Neural progenitor cell (in vitro differentiated cells): ENCODE results near the gene CLSTN2. TPM values are rescaled to one million over a fixed set of nuclear protein-coding genes. Genes with fewer than 3 reads are reported as not detected.

Experiments
- DNase-seq: peaks from one replicate; pipeline ENCODE4 v3.0.0-alpha.2; 2016; ENCODE audit warnings: low spot score
- H2AFZ ChIP-seq: fragments of 200-600 bp; sonication (generic); replicated peaks from 2 replicates; pipeline ENCODE4 v1.6.1; 2016; ENCODE audit warnings: antibody characterized with exemption
- H3F3A ChIP-seq: fragments of 200-600 bp; sonication (generic); 2 replicates; pipeline ENCODE4 v1.6.1; 2016; ENCODE audit warnings: antibody characterized with exemption, low read depth
- H3K27ac ChIP-seq: fragments of 200-600 bp; sonication (generic); 2 replicates; pipeline ENCODE4 v1.5.1; 2016; ENCODE audit warnings: mild to moderate bottlenecking
- H3K27me3 ChIP-seq: fragments of 200-600 bp; sonication (generic); 2 replicates; pipeline ENCODE4 v1.6.1; 2016; ENCODE audit warnings: mild to moderate bottlenecking, moderate library complexity
- H3K36me3 ChIP-seq: fragments of 200-600 bp; sonication (generic); 2 replicates; pipeline ENCODE4 v1.5.1; 2016
- H3K4me1 ChIP-seq: fragments of 200-600 bp; sonication (generic); 2 replicates; pipeline ENCODE4 v1.6.1; 2016; ENCODE audit warnings: mixed run types
- H3K4me2 ChIP-seq: fragments of 200-600 bp; sonication (generic); 2 replicates; pipeline ENCODE4 v1.6.1; 2016
- H3K4me3 ChIP-seq: fragments of 200-600 bp; sonication (generic); 2 replicates; pipeline ENCODE4 v1.5.1; 2016
- H3K79me2 ChIP-seq: fragments of 200-600 bp; sonication (generic); 2 replicates; pipeline ENCODE4 v1.6.1; 2016; ENCODE audit warnings: low read depth
- H3K9ac ChIP-seq: fragments of 200-600 bp; sonication (generic); 2 replicates; pipeline ENCODE4 v1.6.1; 2016
- H3K9me3 ChIP-seq: fragments of 200-600 bp; sonication (generic); 2 replicates; pipeline ENCODE4 v1.5.1; 2016; ENCODE audit warnings: low read depth
- H4K20me1 ChIP-seq: fragments of 200-600 bp; sonication (generic); 2 replicates; pipeline ENCODE4 v1.6.1; 2016; ENCODE audit warnings: low read depth
- H3K27ac Mint-ChIP-seq: 3 replicates; pipeline ENCODE4 v1.8.0; 2021; ENCODE audit warnings: mixed read lengths
- H3K27me3 Mint-ChIP-seq: 2 replicates; pipeline ENCODE4 v1.8.0; 2022; ENCODE audit warnings: low read depth, mild to moderate bottlenecking, inconsistent platforms, moderate library complexity, mixed read lengths; ENCODE audit not compliant: insufficient read depth
- H3K36me3 Mint-ChIP-seq: 3 replicates; pipeline ENCODE4 v1.8.0; 2021; ENCODE audit warnings: mixed read lengths
- H3K4me1 Mint-ChIP-seq: 3 replicates; pipeline ENCODE4 v1.8.0; 2021; ENCODE audit warnings: mixed read lengths
- H3K4me3 Mint-ChIP-seq: 3 replicates; pipeline ENCODE4 v1.8.0; 2021; ENCODE audit warnings: mild to moderate bottlenecking, moderate library complexity, mixed read lengths
- H3K9me3 Mint-ChIP-seq: 3 replicates; pipeline ENCODE4 v1.8.0; 2020; ENCODE audit warnings: mixed read lengths
- EZH2 ChIP-seq: fragments of 200-600 bp; sonication (generic); IDR thresholded peaks from 2 replicates; pipeline ENCODE4 v1.6.1; 2017; ENCODE audit warnings: antibody characterized with exemption, mild to moderate bottlenecking, moderate library complexity
- EZH2phosphoT487 ChIP-seq: fragments of 200-600 bp; sonication (generic); IDR thresholded peaks from 2 replicates; pipeline ENCODE4 v1.6.1; 2017; ENCODE audit warnings: antibody characterized with exemption
- total RNA-seq: library from RNA; depleted of rRNA; stranded (reverse); fragments of >200 nt; gene quantifications from 2 replicates; pipeline ENCODE4 v1.2.3, GENCODE V29; 2015; ENCODE audit warnings: low replicate concordance
- TF ChIP-seq, protein P1 (sequence below): fragments of 200-600 bp; sonication (generic); IDR thresholded peaks from 2 replicates; pipeline ENCODE4 v1.5.1; 2017; ENCODE audit warnings: antibody characterized with exemption, mild to moderate bottlenecking

CLSTN2 gene
- total RNA-seq, 1 donor from 2014 or later: 0.22 TPM

GRCh38 chr3:140146668-140147067 lies 211.7 kb downstream of the CLSTN2 start:
- no peak for TF ChIP-seq EZH2phosphoT487
- no peak for TF ChIP-seq EZH2
- TF ChIP-seq, protein P1, sequence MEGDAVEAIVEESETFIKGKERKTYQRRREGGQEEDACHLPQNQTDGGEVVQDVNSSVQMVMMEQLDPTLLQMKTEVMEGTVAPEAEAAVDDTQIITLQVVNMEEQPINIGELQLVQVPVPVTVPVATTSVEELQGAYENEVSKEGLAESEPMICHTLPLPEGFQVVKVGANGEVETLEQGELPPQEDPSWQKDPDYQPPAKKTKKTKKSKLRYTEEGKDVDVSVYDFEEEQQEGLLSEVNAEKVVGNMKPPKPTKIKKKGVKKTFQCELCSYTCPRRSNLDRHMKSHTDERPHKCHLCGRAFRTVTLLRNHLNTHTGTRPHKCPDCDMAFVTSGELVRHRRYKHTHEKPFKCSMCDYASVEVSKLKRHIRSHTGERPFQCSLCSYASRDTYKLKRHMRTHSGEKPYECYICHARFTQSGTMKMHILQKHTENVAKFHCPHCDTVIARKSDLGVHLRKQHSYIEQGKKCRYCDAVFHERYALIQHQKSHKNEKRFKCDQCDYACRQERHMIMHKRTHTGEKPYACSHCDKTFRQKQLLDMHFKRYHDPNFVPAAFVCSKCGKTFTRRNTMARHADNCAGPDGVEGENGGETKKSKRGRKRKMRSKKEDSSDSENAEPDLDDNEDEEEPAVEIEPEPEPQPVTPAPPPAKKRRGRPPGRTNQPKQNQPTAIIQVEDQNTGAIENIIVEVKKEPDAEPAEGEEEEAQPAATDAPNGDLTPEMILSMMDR: no peak
- no peaks in the 10 kb centered on the region for H3K27me3 ChIP-seq
- H3K9ac ChIP-seq: no peak overlapping the region
- H3K36me3 Mint-ChIP-seq: no peaks in the 10 kb centered on the region
- DNase-seq: no peak
- no peak overlapping the region for H3K4me3 ChIP-seq
- no peaks in the 10 kb centered on the region for H4K20me1 ChIP-seq
- H2AFZ ChIP-seq: no peak overlapping the region
- H3K4me1 Mint-ChIP-seq: peaks cover 19% of the 10 kb centered on the region
- H3K27me3 Mint-ChIP-seq: peaks cover 3% of the 10 kb centered on the region
- H3K36me3 ChIP-seq: no peaks in the 10 kb centered on the region
- H3K9me3 Mint-ChIP-seq: no peaks in the 10 kb centered on the region
- no peaks in the 10 kb centered on the region for H3K79me2 ChIP-seq
- H3K4me2 ChIP-seq: no peak overlapping the region
- H3K27ac Mint-ChIP-seq: no peak overlapping the region
- H3K27ac ChIP-seq: no peak overlapping the region
- no peaks in the 10 kb centered on the region for H3F3A ChIP-seq
- H3K4me3 Mint-ChIP-seq: no peak overlapping the region
- no peaks in the 10 kb centered on the region for H3K4me1 ChIP-seq
- H3K9me3 ChIP-seq: no peaks in the 10 kb centered on the region

DNA sequence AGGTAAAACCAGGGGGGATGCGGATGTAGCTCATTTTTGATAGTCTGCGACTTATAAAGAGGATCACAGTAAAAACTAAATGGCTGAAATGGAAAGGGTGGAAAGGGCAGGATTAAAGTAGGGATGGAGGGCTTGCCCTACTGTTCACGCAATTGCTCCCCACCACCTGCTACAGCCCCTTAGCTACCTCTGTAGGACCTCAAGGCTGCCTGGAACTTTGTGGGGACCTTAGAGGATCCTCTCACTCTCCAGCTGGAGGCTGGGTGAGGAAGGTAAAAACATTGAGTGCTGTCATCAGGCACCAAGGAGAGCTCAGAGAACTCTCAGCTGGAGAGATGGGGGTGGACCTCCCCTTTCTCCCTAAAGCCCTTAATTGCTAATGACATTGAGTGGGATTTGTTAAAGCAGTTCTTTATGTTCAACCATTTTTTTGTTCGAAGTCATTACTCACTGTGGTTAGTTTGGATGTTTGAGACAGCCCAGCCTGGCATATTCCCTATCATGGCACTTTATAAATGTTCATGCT lies 213.0 kb downstream of the CLSTN2 start:
- no peaks in the 10 kb centered on the region for H3F3A ChIP-seq
- no peak overlapping the region for H3K27ac ChIP-seq
- Mint-ChIP-seq H3K36me3 (no peaks in the 10 kb centered on the region), H3K9me3 (no peaks in the 10 kb centered on the region), H3K4me3 (no peak overlapping the region), H3K27me3 (peaks cover 3% of the 10 kb centered on the region), H3K4me1 (peaks cover 19% of the 10 kb centered on the region), H3K27ac (no peak overlapping the region)
- no peaks in the 10 kb centered on the region for H3K4me1 ChIP-seq
- TF ChIP-seq, protein P1: no peak
- TF ChIP-seq EZH2phosphoT487: no peak
- TF ChIP-seq EZH2: no peak
- H3K4me2 ChIP-seq: no peak overlapping the region
- no peak overlapping the region for H3K4me3 ChIP-seq
- DNase-seq: no peak
- H3K9ac ChIP-seq: no peak overlapping the region
- no peaks in the 10 kb centered on the region for H3K79me2 ChIP-seq
- no peaks in the 10 kb centered on the region for H4K20me1 ChIP-seq
- H3K9me3 ChIP-seq: no peaks in the 10 kb centered on the region
- H3K27me3 ChIP-seq: no peaks in the 10 kb centered on the region
- H3K36me3 ChIP-seq: no peaks in the 10 kb centered on the region
- H2AFZ ChIP-seq: no peak overlapping the region

- Mint-ChIP-seq H3K9me3 (no peaks in the 10 kb centered on the region), H3K4me1 (peaks cover 14% of the 10 kb centered on the region), H3K36me3 (no peaks in the 10 kb centered on the region), H3K27ac (no peak overlapping the region), H3K27me3 (peaks cover 3% of the 10 kb centered on the region), H3K4me3 (no peak overlapping the region)
- Histone ChIP-seq H3K27me3 (no peaks in the 10 kb centered on the region), H3K27ac (no peak overlapping the region), H3K9ac (no peak overlapping the region), H3K9me3 (no peaks in the 10 kb centered on the region), H3K4me3 (no peak overlapping the region), H3K4me2 (no peak overlapping the region), H2AFZ (no peak overlapping the region), H3K4me1 (no peaks in the 10 kb centered on the region), H4K20me1 (no peaks in the 10 kb centered on the region), H3F3A (no peaks in the 10 kb centered on the region), H3K36me3 (no peaks in the 10 kb centered on the region), H3K79me2 (no peaks in the 10 kb centered on the region)
- DNase-seq: no peak
- TF ChIP-seq EZH2: no peak
- TF ChIP-seq, protein P1: no peak
- no peak for TF ChIP-seq EZH2phosphoT487
Measured at GRCh38 chr3:140148824-140149390, 213.9 kb downstream of the CLSTN2 start.
